Gastroesophageal sphincter (tissue), 3 donors: ENCODE results near the gene UBE4B.

ENCODE experiments used
- EP300 ChIP-seq: sonication (generic); formaldehyde crosslinking; IDR thresholded peaks from one replicate; pipeline ENCODE4 v1.6.1; 2017; ENCODE audit warnings: antibody characterized with exemption, mild to moderate bottlenecking
- POLR2A ChIP-seq, 2 donors: fragments of 450-650 bp; IDR thresholded peaks; one replicate each; pipeline ENCODE4 v1.6.1; 2017; ENCODE audit warnings: antibody characterized with exemption in 2 of 2, mild to moderate bottlenecking in 2 of 2, moderate library complexity in 1 of 2
- POLR2AphosphoS5 ChIP-seq: sonication (generic); formaldehyde crosslinking; IDR thresholded peaks from one replicate; pipeline ENCODE4 v1.6.1; 2017; ENCODE audit warnings: antibody characterized with exemption
- TF ChIP-seq, protein P1 (sequence below), 4 experiments: fragments of 200-600 bp in 2 of 4; fragments of 450-650 bp in 2 of 4; sonication (generic) in 1 of 4; IDR thresholded peaks; one replicate each; pipeline ENCODE4 v1.5.1; 2017 to 2019; ENCODE audit warnings: antibody characterized with exemption in 4 of 4, mild to moderate bottlenecking in 2 of 4, moderate library complexity in 2 of 4

DNA sequence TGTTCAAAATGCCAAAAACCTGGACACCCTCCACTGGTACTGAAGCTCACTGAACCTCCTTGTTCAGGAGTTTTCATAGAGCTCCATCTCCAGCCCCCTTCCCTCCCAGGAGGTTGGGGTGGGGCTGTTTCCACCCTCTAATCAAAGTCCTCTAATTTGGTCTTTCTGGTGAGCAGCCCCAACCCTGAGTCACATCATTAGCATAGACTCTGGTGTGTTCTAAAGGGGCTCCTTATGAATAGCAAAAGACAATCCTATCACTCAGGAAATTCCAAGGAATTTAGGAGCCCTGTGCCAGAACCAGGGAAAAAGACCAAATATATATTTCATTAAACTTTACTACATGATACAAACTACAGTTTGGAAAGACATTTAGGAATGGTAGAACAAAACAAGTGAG is 13.2 kb upstream of the UBE4B start:
- TF ChIP-seq, protein P1, sequence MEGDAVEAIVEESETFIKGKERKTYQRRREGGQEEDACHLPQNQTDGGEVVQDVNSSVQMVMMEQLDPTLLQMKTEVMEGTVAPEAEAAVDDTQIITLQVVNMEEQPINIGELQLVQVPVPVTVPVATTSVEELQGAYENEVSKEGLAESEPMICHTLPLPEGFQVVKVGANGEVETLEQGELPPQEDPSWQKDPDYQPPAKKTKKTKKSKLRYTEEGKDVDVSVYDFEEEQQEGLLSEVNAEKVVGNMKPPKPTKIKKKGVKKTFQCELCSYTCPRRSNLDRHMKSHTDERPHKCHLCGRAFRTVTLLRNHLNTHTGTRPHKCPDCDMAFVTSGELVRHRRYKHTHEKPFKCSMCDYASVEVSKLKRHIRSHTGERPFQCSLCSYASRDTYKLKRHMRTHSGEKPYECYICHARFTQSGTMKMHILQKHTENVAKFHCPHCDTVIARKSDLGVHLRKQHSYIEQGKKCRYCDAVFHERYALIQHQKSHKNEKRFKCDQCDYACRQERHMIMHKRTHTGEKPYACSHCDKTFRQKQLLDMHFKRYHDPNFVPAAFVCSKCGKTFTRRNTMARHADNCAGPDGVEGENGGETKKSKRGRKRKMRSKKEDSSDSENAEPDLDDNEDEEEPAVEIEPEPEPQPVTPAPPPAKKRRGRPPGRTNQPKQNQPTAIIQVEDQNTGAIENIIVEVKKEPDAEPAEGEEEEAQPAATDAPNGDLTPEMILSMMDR (IDR thresholded peaks at IDR 0.05), result no peak
- TF ChIP-seq POLR2A (IDR thresholded peaks at IDR 0.05) (no peak), POLR2AphosphoS5 (no peak), EP300 (no peak)
